H9 (cell line): ENCODE data around the gene HIC2. TPM values are rescaled to one million over a fixed set of nuclear protein-coding genes. Genes with fewer than 3 reads are reported as not detected.

Source experiments
- total RNA-seq: library from RNA; stranded (reverse); gene quantifications from 2 replicates; pipeline ENCODE4 v1.2.1, GENCODE V29; 2021

The HIC2 gene
- total RNA-seq, 1 experiment from 2014 or later: 24.9 TPM

Other genes with a start within 250 kb of the HIC2 start
- 0.39 and 0.77 TPM in 2 replicates for gene RIMBP3B, start 33.6 kb upstream of the HIC2 start, total RNA-seq
- 3.3 and 4.2 TPM in 2 replicates for gene TMEM191C, start 50.0 kb downstream of the HIC2 start, total RNA-seq
- gene RIMBP3C, start 134.1 kb downstream of the HIC2 start, total RNA-seq: 0.22 and 0.44 TPM in 2 replicates
- gene UBE2L3, start 150.3 kb downstream of the HIC2 start, total RNA-seq: 78.7 and 79.7 TPM in 2 replicates
- gene YDJC, start 212.7 kb downstream of the HIC2 start, total RNA-seq: 29.8 and 30.2 TPM in 2 replicates
- gene CCDC116, start 215.4 kb downstream of the HIC2 start, total RNA-seq: 0.22 and 0.63 TPM in 2 replicates
- 36.0 TPM in 2 replicates for gene SDF2L1, start 224.9 kb downstream of the HIC2 start, total RNA-seq
- 35.5 and 35.9 TPM in 2 replicates for gene PPIL2, start 248.6 kb downstream of the HIC2 start, total RNA-seq